Measurements from ENCODE around the gene PARD3. TPM values are rescaled to one million over a fixed set of nuclear protein-coding genes. Genes with fewer than 3 reads are reported as not detected.
"Not testable (repeated sequence)": the region's sequence is repeated elsewhere in the genome, so short reads cannot be mapped to it uniquely, and the experiment has no call there.

Gene PARD3
- total RNA-seq, 1 donor from 2014 or later = 27.7 TPM

DNA sequence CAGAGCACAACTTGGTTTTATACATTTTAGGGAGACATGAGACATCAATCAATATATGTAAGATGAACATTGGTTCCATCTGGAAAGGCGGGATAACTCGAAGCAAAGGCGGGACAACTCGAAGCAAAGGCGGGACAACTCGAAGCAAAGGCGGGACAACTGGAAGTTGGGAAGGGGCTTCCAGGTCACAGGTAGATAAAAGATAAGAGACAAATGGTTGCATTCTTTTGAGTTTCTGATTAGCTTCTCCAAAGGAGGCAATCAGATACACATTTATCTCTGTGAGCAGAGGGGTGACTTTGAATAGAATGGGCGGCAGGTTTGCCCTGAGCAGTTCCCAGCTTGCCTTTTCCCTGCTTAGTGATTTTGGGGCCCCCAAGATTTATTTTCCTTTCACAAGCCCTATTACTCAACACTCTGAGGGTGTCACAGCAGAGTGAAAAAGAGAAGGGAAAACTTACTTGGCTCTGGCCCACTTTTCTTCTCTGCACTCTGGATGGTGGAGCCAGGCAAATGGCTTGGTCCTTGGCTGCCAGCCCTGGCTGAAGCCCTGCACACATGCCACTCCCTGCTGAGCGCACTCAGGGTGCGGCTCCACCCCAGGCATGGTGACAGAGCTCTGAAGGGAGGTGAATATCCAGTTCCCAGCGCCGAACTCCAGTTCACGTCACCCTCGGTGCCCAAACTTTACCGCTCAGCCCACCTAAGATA lies 46.7 kb downstream of the PARD3 start:
- no peak for DNase-seq (ENCODE audit: low spot score)

DNA sequence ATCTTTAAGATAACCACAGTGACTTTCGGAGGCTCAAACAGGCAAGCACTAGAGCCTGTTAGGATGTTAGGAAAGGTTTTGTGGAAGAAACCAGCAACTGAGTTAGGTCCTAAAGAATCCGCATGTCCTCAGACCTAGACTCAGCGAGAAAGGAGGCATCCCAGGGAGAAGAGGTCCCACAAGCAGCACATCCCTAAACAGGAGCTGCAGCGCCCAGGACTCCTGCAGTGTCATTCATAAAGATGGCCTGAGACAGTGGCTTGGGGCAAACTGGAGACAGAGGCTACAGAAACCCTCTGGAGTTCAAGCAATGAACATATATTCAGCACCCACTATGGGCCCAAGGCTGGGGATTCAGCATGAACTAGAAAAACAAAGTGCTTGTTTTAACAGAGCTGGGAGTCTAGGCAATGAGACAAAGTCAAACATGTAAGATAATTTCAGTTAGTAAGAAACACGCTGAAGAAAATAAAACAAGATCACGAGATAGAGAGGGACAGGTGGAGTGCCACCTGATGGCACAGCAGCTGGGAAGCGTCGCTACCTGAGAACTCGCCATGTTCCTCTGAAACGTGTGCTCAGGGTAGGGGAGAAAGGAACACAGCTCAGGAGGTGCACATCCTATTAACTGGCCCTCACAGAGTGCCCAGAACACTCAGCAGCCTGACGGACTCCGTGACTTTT lies 48.1 kb downstream of the PARD3 start:
- DNase-seq (ENCODE audit: low spot score) = no peak

DNA sequence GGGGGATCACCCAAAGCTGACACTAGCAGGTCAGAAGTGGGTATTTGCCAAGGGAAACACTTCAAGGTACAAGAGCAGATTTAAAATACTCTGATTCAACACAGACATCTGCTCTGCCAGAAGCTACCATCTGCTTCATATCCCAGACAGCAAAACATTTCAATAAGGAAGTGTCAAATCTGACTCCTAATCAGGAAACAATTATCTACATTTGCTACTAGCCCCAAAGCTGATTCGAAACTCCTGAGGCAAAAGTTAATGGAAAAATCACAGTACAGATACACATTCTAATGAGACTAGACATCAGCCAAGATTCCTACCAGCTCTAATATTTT lies 48.9 kb downstream of the PARD3 start:
- no peak for DNase-seq (ENCODE audit: low spot score)

DNA sequence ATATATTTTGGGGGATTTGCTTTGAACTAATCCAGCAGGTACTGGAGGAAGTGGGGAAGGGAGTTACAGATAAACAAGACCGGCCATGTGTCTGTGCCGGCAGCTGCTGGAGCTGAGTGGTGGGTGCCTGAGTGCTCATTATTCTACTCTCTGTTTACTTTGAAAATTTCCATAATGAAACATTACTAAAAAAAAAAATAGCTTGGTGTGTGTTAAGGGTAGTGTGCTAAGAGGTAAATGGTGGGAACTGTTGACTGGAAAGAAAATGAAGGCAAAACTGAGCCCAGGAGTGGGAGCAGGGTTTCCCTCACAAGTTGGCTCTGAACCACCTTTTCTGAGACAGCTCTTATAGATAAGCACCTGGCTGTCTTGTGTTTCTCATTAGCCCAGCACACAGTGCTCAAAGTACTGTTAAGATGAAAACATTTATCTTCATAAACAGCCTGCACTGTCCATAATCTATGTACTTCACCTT lies 50.6 kb downstream of the PARD3 start:
- no peak for DNase-seq (ENCODE audit: low spot score)

DNA sequence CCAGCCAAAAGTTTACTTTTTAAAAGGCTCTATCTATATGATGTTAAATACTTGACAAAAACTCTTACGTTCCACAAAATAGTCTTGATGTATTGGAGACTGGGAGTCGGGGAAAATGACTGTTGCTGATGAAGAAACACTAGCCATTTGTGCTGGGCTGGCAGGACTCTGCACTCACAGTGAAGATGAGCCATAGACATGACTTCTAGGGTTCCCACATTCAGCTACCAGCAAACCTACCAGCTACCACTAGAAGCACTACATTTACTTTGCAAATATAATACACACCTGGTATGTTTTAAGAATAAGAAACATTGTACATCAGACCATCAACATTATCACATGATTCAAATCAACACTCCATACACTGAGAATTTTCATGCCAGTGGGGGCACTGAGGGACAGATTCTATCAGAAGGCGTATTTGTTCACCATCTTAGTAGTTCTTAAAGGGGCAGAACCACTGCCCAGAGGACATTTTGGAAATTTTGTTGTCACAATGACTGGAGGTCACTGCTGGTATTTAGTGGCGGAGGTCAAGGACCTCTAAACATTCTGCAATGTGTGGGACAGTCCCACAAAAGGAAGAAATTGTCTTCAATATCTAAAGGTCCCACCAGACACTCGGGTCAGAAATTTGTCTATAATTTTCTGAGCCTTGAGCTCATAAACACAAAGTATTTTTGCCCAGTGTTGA lies 52.3 kb downstream of the PARD3 start:
- no peak for DNase-seq (ENCODE audit: low spot score)

DNA sequence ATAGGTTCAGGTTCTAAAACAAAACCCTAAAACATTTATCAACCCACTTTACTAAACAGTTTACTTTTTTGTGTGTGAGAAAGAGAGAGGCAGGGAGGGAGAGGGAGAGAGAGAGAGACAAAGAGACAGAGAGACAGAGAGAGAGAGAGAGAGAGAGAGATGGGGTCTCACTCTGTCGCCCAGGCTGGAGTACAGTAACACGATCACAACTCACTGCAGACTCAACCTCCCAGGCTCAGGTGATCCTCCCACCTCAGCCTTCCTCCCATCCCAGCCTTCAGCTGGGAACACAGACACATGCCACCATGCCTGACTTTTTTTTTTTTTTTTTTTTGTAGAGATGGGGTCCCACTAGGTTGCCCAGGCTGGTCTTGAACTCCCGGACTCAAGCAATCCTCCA lies 52.9 kb downstream of the PARD3 start:
- no peak for DNase-seq (ENCODE audit: low spot score)

DNA sequence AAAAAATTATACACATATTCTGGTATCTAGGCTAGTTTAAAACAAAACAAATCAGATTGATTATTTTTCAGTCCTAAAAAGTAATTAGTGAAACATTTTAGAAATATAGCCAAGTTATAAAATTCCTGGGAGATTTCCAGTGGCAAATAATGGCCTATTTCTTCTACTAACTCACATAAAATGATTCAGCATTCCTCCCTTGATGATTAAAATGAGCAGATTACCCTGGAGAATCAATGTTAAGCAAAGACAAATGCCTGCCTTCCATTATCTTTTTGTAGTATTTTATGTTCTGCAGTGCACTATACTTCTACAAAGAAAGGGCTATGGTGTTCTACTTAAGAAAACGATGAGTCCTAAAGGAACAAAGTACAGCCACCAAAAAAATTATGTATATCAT lies 53.6 kb downstream of the PARD3 start:
- DNase-seq (ENCODE audit: low spot score) = no peak

DNA sequence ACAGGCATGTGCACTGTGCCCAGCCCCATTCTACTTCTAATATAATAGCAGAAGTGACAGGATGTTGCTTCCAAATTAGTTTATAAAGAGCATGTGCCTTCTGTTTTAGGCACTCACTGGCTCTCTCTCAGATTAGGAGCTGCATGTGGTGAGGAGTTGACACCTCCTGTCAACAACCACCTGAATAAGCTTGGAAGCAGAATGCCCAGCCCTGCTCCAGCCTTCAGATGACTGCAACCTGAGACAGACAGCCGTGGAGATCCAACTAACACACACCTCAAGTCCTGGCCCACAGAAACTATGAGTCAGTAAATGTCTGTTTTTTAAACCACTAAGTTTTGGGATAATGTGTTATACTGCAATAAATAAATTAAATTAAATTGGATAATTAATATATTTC lies 54.5 kb downstream of the PARD3 start:
- no peak for DNase-seq (ENCODE audit: low spot score)

DNA sequence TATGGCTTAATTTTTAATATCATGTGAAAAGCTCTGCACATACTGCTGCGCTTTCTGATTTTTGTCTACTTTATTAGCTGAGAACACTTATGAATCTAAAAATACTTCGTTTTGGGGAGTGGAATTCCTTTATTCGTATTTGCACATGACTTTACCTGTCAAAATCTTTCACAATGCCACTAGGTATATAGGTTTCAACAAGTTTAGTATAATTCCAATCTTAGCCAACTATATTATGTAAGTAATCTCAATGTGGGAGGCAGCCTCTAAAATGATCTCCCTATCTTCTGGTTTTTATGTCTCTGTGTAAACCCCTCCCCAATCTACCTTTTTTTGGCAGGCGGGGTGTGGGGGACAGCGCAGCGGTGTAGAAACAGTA lies 55.3 kb downstream of the PARD3 start:
- DNase-seq (ENCODE audit: low spot score) = no peak

DNA sequence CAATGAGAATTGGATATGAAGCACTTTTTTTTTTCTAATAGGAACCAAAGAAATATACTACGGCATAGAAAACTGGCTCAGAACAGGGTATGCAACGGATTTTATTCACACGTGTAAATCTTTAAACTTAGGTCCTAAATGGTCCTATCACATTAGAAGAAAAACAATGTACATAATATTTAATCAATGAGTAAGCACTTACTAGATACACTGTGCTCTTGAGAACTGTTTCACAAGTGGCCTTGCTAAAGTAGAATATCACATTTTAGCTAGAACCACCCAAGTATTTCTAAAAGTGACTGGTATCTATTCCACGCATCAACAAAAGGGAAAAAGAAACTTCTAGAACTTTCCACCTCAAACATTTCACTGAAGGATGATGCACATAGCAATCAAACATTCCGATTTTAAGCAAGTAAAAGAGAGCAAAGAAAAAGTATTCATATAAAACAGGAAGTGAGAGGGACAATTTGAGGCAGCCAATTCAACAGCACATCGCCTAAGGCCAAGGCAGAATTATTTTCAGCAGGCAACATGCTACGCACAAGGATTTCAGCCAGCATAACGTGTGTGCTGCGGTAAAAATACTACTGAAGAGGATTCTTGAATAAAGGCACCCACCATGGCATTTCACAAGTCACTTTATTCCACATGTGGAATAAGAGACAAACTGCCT lies 55.8 kb downstream of the PARD3 start:
- DNase-seq (ENCODE audit: low spot score) = no peak

DNA sequence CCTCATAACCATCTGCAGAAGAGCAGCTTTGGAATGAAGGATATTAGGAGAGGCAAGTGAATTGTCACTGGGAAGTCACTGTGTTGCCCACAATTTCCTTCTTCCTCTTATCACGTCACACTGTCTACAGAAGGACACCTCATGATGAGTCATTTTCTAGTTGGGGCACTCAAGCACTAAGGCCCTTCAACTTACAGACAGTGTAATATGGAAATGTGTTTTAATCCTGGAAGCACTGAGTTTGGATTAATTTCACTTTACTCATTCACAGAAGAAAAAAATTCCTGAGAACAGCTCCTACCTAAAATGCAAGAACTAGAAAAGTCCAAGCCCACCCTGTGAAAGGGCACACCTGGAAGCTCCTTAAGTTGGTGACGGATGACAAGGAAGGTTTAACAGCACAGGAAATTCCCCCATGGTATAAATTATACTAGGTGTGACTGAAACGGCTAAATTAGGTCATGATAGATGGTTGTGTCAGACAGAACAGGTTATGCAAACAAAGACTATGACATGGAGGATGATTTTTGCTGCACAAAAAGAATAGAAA lies 56.6 kb downstream of the PARD3 start:
- no peak for DNase-seq (ENCODE audit: low spot score)

DNA sequence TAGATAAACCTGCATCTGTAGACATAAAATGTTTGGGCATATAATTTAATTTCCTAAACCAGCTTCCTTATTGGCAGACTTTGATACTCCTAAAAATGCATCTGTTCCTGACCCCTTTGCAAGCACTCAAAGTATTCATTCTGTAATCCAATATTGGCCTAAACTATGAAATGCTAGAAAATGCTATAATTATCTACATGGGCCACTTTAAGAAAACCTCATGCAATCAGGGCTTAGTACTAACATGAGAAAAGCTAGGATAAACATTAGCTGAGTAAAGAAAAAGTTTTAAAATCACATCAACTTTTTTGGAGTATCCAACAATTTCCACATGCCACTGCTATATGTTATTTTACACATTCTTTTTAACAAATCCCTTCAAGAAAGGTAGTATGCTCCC lies 57.2 kb downstream of the PARD3 start:
- DNase-seq (ENCODE audit: low spot score) = no peak

DNA sequence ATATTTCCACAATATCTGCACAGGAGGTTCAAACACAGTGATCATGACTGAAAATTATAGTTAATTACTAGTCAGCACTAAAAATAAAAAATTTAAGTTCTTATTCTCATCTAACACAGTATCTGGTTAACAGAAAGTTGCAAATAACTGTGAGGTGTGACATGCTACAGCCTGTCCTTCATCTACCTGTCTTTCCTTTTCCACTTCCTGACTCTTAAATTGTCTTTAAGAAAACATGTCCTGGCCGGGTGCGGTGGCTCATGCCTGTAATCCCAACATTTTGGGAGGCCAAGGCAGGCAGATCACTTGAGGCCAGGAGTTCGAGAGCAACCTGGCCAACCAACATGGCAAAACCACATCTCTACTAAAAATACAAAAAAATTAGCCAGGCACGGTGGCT lies 57.9 kb downstream of the PARD3 start:
- DNase-seq (ENCODE audit: low spot score) = not testable (repeated sequence)

DNA sequence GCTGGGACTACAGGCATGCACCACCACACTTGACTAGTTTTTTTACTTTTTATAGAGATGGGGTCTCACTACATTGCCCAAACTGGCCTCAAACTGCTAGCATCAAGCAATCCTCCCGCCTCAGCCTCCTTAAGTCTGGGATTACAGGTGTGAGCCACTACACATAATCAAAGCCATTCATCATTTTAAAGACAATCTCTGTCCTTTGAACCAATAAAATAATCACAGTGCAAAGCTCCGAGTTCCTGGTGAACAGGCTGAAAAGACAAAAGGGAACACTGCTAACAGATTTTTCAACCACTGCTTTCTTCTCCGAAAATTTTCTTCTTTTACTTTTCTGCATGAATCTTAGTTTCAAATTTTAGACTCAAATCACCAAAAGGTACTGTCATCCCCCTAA lies 58.5 kb downstream of the PARD3 start:
- DNase-seq (ENCODE audit: low spot score) = no peak

DNA sequence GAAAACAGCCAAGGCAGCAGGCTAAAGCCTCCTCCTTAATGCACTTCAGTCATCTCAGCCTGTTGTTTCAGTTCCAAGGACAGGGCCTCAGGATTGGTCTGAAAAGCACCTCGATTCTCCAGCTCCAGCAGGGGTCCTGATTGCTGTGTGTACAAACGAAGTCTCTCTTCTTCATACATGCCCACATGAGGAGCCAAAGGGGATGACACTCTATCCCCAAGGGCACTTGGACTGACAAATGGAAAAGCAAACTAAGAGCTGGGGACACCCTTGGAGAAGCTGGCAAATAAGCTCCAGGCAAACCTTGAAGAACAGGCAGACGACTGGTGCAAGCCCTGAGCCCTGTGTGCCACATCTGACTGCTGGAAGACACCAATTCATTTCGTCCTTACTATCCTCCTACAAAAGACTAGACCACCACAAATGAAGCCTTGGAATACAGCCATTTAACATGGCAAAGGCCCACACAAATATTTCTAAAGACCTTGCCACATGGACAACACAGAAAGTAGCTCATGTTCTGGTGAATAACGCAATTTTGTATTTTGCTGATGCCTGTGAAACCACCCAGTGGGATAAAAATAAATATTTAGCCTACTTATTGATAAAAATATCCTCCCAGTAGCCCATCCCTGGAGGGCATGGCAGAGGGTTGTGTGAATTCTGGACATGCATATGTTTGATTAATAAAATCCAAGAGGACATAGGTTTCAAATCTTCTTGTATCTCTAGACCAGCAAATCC lies 61.9 kb downstream of the PARD3 start:
- no peak for DNase-seq (ENCODE audit: low spot score)

DNA sequence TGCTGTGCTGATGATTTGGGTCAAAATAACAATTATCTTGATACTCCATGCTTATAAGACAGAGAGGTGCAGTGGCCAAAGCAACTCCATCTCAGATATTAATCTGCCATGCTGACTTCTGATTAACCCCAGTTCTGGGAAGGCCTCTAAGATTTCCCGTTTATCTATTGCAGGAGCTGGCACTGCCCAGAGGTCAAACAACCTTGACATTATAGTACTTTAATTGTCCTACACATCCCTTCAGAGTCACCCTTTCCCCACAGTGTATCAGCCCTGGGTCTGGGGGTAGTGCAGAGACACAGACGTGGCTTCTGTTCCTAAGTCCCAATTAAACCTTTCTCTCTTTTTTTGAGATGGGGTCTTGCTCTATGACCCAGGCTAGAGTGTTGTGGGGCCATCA lies 63.8 kb downstream of the PARD3 start:
- DNase-seq (ENCODE audit: low spot score) = no peak

DNA sequence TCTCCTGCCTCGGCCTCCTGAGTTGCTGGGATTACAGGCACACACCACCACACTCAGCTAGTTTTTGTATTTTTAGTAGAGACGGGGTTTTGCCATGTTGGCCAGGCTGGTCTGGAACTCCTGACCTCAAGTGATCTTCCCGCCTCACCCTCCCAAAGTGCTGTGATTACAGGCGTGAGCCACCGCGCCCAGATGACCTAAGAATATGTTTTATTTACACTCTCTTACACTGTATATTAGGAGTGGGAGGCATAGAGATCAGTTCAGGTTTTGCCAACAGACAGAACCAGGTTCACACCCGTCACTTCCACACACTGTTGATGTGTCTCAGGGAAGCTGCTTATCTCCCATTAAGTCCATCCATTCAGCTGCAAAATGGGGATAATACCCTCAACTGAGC lies 64.3 kb downstream of the PARD3 start:
- DNase-seq (ENCODE audit: low spot score) = not testable (repeated sequence)

DNA sequence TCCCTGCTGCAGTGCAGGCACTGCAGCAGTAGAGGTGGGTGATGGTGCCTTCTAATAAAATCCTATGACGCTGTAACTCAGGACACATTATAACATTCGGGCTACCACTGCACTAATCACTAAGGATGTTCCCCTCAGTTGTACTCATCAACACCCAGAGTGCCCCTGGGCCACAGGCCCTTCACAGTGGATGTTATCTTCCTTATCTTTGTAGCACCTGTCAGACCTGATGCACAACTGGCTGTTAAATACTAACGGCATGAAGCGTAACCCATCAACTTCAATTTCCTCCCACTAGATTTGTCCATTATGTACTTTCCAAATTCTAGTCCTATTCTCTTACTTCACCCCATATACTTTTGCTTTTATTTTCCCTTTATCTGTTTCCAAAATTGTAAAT lies 66.3 kb downstream of the PARD3 start:
- DNase-seq (ENCODE audit: low spot score) = no peak

DNA sequence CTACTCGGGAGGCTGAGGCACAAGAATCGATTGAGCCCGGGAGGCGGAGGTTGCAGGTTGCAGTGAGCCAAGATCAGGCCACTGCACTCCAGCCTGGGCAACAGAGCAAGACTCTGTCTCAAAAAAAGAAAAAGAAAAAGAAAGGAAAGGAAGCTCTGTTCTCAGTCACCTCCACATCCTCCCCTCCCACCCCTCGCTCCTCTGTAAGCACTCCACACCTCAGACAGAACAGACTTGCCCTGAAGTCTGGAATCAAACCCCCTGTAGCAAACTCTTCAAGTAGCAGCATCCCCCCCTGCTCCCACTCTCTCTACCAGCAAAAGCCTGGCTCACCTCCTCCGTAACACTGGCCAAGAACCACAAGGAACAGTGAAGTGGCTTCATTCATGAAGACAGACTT lies 66.7 kb downstream of the PARD3 start:
- DNase-seq (ENCODE audit: low spot score) = no peak

DNA sequence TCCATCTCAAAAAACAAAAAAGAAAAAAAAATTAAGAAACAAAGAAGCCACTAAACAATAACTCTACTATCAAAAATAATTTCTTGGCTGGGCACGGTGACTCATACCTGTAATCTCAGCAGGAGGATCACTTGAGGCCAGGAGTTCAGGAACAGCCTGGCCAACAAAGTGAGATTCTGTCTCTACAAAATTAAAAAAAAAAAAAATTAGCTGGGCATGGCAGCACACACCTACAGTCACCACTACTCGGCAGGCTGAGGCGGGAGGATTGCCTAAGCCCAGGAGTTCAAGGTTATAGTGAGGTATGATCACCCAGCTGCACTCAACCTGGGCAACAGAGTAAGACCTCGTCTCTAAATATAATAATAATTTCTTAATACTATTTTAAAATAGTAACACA lies 69.0 kb downstream of the PARD3 start:
- DNase-seq (ENCODE audit: low spot score) = no peak

DNA sequence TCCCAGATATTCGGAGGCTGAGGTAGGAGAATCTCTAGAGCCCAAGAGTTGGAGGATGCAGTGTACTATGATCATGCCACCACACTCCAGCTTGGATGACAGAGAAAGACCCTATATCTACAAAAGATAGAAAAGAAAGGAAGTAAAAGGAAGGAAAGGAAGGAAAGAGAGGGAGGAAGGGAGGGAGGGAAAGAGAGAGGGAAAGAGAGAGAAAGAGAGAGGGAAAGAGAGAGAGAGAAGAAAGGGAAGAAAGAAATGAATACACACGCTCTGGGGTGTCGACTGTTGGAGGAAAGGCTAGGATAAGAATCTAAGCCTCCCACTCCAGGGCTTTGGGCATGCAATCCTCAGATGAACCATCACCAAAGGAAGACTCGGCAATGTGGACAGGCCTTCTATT lies 69.9 kb downstream of the PARD3 start:
- no peak for DNase-seq (ENCODE audit: low spot score)

All from mesenteric fat pad (tissue), 1 donor.